Activated CD4-positive, alpha-beta T cell treated with anti-CD3 and anti-CD28 coated beads, Interleukin-2, Interleukin-4, amounts not matched to agents 100 ng/mL and 50 ng/mL, durations not matched to agents 16 hours and 8 hours (primary cell): ENCODE data around the gene MYH16.
"Not testable (repeated sequence)": the region's sequence is repeated elsewhere in the genome, so short reads cannot be mapped to it uniquely, and the experiment has no call there.

Experiments used
- DNase-seq: peaks from one replicate; pipeline ENCODE4 v3.0.0-alpha.2; 2020; ENCODE audit warnings: low spot score

Gene MYH16

DNA sequence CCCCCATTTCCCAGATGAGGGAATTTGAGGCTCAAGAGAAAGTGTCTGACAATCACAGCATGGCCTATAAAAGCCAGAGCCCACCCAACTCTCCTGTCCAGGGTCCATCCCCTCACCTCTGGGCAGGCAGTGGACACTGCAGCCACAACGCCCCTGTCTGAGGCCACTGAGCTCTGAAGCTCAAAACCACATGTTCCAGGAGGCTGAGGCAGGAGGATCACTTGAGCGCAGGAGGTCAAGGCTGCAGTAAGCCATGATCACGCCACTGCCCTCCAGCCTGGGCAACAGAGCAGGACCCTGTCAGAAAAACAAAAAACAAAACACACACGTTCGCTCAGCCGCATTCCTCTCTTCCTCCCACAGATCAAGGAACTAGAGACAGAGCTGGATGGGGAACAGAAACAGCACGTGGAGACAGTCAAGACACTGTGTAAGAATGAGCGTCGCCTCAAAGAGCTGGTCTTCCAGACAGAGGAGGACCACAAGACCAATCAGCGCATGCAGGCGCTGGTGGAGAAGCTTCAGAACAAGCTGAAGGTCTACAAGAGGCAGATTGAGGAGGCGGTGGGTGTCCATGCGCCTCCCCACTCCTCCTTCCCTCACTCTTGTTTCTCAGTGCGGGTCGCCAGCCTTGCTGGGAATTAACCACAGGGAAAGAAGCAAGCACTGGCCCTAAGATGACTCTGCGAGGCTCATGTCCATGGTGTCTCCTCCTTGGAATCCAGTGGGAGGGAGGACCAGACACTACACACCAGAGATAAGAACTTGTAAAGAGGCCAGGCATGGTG, 33.0 kb downstream of the MYH16 start:
- DNase-seq = no peak

DNA sequence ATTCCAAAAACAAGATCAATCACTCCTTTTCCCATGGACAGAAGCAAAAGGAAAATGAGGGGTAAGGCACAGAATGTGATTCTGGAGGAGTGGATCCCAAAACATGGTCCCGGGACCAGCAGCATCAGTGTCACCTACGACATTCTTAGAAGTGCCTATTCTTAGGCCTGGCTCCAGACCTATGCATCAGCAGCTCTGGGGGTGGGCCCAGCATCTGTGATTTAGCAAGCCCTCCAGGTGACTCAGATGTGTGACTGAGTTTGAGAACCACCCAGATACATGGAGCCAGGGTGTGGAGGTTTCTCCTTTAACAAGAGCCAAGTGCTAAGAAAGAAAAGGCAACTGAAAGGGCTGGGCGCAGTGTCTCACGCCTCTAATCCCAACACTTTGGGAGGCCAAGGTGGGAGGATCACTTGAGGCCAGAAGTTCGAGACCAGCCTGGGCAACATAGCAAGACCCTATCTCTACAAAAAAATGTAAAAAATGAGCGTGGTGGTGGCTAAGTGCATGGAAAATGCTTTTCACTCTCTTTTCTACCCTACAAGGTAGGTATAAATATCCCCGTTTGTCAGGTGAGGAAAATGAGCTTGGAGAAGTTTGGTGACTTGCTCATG, 35.9 kb downstream of the MYH16 start:
- no peak for DNase-seq

DNA sequence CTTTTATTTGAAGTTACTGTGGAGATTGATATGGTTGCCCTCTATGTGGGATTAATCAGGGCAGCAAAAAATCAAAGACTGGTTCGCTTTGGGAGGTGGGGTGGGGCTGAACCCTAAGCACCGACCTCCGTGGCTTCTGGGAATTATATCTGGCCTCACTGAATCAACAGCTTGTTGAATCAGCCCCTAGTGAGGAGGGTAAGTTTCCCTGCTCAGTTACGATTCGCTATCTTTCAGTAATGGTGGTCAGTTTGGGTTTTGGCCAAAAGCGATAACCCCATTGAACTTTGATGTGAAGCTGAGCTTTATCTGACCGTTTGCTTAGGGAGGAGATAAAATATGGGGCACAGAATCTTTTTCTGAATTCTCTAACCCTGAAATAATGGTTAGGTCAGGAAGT, 36.5 kb downstream of the MYH16 start:
- DNase-seq = no peak

DNA sequence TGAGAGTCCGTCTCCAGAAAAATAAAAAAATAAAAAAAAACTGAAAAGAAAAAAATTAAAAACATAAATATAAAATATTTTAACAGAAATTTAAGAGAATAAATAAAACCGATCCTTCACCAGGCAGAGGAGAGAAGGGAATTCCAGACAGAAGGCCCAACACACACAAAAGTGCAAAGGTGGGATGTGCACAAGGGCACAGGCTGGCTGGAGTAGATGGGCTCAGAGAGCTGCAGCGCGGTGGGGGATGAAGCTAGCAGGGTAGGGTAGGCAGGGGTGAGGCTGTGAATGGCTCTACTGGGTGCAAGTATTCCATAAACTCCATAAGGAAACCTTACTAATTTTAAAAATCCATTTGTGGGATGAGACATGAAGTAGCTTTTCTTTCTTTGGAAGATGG, 37.4 kb downstream of the MYH16 start:
- no peak for DNase-seq

DNA sequence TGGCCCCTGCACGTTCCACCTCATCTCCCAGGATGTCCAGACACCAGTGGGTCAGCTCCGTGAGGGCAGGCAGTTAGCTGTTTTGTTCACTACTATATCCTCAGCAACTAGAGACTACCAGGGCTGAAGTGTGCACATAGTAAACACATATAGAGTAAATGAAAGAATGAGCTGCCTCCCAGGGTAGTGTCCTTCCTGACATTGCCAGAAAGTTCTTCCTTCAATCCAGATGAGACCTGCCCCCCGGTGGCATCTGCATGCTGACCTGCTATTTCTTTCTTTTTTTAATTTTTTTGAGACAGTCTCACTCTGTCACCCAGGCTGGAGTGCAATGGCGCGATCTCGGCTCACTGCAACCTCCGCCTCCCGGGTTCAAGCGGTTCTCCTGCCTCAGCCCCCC, 39.1 kb downstream of the MYH16 start:
- DNase-seq = no peak

DNA sequence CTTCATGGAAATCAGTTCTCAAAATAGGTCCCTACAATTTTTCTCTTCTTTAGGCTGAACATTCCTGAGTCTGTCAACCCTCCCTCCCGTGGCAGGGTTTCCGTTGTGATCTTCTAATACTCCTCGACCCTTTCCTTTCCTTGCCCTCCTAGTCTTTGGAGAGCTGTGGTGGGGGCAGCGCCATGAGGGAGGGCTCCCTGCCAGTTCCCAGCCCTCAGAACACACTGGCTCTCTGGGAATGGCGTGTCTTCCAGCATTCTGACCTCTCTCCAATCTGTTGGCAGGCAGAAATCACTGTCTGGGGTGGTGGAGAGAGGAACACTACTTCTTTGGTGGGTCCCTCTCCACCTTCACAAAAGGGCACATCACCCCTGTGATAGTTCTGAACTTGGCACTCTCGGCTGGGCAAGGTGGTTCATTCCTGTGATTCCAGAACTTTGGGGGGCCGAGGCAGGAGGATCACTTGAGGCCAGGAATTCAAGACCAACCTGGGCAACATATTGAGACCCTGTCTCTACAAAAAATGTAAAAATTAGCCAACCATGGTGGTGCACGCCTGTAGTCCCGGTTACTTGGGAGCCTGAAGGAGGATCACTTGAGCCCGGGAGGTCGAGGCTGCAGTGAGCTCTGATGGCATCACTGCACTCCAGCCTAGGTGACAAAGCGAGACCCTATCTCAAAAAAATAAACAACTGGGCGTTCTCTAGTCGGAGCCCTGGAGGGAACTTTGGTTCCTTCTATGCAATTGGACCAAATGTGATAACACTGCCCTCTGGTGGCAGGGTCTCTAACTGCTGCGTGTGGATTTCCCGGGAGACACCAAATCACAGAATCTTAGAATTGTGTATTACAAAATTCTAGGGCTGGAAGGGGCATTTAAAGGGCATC, 39.9 kb downstream of the MYH16 start:
- peak; percentile 77 for DNase-seq

DNA sequence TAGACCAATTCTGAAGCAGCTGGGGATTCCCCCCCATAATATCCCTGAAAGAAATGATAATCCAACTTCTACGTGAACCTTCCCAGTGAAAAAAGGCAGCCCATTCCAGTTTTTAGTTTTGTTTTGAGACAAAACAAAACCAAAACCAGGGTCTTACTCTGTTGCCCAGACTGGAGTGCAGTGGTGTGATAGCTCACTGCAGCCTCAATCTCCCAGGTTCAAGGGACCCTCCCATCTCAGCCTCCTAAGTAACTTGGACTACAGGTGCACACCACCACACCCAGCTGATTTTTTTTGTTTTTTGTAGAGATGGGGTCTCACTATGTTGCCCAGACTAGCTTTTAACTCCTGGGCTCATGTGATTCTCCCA, 40.5 kb downstream of the MYH16 start:
- DNase-seq = no peak

DNA sequence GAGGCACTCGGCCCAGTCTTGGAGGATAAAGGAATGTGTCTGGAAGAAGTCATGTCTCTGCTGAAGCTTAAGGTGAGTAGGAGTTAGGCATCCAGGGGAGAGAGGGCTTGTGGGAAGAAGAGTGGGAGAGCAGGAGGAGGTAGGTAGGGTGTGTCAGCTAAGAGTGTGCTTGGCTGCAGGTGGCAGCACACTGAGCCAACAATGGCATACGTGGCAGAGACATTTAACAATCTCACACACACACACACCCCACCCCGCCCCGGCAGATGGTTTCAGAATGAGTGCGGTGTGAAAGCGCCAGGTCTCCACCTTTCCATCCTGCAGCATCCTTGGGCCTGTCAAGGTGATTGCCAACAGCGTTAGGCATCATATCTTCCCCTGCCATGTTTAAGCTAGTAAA, 41.9 kb downstream of the MYH16 start:
- DNase-seq = peak; percentile 74

DNA sequence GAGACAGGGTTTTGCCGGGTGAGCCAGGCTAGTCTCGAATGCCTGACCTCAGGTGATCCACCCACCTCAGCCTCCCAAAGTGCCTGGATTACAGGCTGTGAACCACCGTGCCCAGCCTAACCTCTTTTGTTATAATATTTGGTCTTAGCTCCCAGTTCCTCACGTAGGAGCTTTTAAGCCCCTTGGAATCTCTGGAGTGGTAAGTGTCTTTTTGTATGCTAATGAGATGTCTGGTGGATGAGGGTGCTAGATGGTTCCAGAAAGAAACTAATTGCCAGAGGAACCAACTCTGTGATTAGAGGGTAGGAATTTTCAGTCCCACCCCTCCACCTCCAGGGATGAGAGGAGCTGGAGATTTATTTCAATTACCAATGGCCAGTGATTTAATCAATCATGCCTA, 47.7 kb downstream of the MYH16 start:
- DNase-seq = no peak

DNA sequence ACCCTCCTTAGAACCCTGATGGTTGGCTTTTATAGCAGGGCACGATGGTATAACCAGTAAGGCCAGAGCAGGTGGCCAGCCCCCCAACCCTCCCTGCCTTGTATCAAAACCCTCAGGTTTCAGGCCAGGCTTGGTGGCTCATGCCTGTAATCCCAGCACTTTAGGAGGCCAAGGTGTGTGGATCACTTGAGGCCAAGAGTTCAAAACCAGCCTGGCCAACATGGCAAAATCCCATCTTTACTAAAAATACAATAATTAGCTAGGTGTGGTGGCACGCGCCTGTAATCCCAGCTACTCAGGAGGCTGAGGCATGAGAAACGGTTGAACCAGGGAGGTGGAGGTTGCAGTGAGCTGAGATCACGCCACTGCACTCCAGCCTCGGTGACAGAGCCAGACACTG, 50.0 kb downstream of the MYH16 start:
- not testable (repeated sequence) for DNase-seq

DNA sequence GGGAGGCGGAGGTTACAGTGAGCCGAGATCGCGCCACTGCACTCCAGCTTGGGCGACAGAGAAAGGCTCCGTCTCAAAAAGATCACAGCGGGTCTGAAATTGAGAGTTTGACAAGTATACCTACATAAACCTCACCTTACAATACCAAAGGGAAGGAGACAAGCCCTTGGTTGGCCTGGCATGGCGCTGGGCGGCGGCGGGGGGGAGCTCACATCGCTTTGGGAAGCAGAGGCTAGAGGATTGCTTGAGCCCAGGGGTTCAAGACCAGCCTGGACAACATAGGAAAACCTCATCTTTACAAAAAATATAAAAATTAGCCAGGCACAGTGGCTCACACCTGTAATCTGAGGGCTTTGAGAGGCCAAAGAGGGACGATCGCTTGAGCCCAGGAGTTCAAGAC, 51.9 kb downstream of the MYH16 start:
- no peak for DNase-seq

DNA sequence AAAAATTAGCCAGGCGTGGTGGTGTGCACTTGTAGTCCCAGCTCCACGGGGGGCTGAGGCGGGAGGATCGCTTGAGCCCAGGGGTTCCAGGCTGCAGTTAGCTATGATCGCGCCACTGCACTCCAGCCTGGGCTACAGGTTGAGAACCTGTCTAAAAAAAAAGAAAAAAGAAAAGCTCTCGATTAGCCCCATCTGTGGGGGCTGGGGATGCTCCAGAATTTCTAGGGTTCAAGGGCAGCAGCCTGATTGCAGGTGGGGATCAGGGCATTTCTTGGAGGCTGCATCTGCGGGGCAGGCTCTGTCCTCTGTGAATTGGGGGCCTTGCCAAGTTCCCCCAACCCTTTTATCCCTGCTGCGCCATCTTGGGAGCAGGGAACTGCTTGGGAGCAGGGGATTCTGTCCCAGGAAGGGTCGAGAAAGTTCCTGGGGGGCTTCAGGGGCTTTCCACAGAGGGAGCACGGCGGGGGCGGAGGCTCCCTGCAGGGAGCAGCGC, 52.4 kb downstream of the MYH16 start:
- no peak for DNase-seq

DNA sequence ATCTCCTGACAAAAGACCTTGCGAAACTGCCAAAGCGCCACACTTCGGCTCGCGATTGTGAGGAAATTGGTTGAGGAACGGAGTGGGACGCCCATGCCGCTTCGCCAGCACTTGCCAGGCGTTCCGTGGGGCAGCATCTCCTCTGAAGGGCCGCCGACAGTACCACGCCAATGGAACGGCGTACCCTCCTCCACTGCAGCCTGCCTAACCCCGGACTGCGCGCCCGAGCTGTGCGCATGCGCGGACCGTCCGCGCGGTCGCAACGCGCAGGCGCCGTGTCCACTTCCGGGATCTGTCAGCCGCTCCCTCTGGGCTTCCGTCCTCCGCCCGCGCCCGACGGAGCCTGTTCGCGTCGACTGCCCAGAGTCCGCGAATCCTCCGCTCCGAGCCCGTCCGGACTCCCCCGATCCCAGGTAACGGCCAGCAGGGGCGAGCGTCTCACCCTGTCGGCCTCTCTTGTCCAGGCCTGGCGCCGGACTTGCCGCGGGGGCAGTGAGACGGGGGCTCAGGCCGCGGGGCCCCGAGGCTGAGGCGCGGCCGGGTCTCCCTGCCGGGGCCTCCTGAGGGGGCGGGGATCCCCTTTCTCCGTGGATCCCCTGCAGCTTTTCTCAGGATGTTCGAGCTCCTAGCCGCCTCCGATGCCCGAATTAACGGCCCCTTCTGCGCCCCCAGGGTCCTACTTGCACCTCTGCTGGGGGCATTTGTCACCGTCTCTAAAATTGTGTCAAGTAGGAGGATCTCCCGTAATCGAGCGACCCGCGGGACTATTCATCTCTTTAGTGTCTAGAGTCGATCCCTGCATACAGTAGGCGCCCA, 53.2 kb downstream of the MYH16 start, which contains the start of gene ARPC1A:
Gene ARPC1A (plus strand): TSS at position 307 of the 816 bp plus-strand sequence. CDS start 7,456 bp downstream, outside the sequence.
- DNase-seq = peak; percentile 93

DNA sequence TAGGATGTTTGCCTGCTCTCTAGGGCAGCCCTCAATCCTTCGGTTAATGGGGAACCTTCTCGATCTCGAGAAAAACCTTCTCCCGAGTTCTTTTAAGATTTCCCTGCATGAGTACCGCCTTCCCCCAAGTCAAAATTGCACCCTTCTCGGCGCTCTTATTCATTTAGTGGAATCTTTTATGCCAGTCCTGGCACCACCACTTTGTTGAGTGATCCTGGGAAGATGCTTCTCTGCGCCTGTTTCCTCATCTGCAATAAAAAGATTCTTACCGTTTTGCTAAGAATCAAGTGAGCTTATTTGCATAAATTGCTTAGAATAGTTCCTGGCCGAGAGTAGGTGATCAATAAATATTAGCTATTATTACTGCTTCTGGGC, 53.8 kb downstream of the MYH16 start:
- DNase-seq = no peak

DNA sequence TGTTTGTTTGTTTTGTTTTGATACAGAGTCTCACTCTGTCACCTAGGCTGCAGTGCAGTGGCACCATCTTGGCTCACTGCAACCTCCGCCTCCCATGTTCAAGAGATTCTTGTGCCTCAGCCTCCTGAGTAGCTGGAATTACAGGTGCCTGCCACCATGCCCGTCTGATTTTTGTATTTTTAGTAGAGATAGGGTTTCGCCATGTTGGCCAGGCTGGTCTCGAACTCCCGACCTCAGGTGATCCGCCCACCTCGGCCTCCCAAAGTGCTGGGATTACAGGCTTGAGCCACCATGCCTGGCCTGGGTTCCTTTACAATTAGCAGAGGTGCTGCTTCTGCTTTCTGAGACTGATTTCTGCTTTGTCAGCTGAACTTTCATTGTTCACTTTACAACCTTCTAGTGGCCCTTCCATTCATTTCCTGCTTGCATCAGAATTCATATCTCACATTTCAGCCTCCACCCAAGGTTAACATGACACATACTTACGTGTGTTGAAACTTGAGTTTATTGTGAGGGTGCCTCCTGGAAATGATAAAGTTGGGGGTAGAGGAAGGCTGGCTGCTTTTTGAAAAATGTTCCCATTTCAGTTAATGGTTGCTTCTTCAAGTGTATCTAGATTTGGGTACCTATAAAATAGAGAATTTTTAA, 57.8 kb downstream of the MYH16 start:
- DNase-seq = peak; percentile 72

DNA sequence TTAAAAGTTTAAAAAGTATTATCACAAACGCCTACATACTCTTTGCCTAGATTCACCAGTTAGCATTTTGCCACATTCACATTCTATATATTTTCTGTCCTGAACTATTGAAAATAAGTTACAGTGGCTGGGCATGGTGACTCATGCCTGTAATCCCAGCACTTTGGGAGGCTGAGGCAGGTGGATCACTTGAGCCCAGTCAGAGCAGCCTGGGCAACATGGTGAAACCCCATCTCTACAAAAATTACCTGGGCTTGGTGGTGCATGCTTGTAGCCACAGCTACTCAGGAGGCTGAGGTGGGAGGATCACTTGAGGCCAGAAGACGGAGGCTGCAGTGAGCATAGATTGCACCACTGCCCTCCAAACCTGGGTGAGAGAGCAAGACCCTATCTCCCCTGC, 58.4 kb downstream of the MYH16 start:
- DNase-seq = no peak

DNA sequence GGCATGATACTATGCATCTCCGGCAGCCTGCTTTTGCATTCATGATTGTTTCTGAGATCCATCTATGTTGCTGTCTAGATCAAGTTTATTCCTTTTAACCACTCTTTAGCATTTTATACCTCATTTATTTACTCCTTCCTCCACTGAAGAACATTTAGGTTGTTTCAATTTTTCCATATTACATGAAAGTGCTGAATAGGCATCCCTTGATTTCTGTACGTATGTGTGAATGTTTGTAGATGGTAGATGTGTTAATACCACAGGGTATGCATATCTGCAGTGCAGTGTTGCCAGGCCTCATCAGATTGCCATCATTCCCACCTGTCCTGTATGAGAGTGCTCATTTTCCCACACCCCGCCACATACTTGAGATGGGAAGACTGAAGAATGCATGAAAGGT, 67.0 kb downstream of the MYH16 start:
- no peak for DNase-seq

DNA sequence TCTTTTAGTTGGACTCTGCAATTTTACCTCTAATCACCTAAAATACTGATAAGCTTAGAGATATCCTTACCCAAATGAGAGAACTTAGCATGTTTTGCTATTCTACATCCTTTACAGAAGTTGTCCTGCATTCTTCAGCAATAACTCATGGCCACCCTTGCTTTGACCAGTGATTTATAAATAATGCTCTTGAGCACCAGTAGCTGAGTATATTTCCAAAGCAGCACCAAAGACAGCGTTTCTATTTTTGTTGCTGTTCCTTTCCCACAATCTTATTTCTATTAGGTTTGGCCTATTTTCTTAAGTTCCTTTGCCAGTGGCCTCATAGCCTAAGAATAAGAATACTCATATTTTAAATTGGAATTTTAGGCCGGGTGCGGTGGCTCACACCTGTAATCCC, 68.0 kb downstream of the MYH16 start:
- DNase-seq = no peak

DNA sequence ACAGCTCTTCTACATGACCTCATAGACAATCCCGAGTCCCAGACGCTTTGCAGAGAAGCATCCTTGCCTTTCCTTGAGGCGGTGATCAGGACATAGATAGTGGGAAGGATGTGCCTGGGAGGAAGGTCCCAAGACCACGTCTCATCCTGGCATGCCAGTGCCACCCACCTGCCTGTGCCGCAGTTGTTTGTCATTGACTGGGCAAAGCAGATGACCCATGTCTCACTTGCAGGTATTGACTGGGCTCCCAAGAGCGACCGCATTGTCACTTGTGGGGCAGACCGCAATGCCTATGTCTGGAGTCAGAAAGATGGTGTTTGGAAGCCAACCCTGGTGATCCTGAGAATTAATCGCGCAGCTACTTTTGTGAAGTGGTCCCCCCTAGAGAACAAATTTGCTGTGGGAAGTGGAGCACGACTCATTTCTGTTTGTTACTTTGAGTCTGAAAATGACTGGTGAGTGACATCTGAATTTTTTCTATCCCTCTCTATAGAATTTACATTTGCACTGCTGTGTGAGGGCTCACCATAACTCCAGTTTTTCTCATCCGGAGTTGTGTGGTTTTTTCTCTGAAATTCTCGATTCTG, 71.5 kb downstream of the MYH16 start:
- no peak for DNase-seq

DNA sequence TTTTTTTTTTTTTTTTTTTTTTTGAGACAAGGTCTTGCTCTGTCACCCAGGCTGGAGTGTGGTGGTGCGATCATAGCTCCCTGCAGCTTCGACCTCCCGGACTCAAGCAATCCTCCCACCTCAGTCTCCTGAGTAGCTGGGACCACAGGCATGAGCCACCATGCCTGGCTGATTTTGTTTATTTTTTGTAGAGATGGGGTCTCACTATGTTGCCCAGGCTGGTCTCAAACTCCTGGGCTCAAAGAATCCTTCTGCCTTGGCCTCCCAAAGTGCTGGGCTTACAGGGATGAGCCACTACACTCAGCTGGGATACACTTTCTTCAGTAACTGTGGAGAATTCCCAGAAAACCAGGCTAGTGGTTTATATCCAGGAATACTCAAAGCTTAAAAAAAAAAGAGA, 78.0 kb downstream of the MYH16 start:
- DNase-seq = not testable (repeated sequence)

DNA sequence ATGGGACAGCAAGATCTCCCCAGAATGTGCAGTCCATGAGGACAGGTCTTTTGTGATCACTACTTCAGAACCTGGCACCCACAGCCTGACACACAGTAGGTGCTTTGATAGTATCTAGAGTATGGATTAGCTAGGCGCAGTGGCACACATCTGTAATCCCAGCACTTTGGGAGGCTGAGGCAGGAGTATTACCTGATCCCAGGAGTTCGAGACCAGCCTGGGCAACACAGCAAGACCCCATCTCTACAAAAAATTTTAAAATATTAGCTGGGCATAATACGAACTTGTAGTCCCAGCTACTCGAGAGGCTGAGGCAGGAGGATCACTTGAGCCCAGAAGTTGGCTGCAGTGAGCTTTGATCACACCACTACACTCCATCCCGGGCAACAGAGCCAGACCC, 79.6 kb downstream of the MYH16 start:
- DNase-seq = no peak
